HepG2 (cell line): ENCODE measurements around the gene ZNF32. TPM values are rescaled to one million over a fixed set of nuclear protein-coding genes. Genes with fewer than 3 reads are reported as not detected.

Experiments used
- ATAC-seq: fragments of 200-7000 bp; cut with Tn5 transposase; 3 replicates; pipeline ENCODE4 v1.9.1; 2020; ENCODE audit warnings: mild to moderate bottlenecking, moderate library complexity
- BruUV-seq: library from RNA; stranded (reverse); fragments of 400-500 nt; replicated peaks from 2 replicates; lab custom pipeline; 2021; lab: Mats Ljungman, UMichigan
- CTCF ChIA-PET: fragments of 300-600 bp; formaldehyde crosslinking; extraction: SDS; loops from one replicate; lab custom pipeline; 2021; ENCODE audit warnings: low total read pairs, inconsistent platforms, low intra/inter-chr PET ratio; lab: Yijun Ruan, JAX
- POLR2A ChIA-PET: fragments of 350-600 bp; sonication (Branson Sonifier 250); formaldehyde crosslinking; loops from one replicate; lab custom pipeline; 2020; ENCODE audit warnings: antibody characterized with exemption, inconsistent platforms; lab: Yijun Ruan, JAX
- DNase-seq: peaks from one replicate; pipeline ENCODE4 v3.0.0-alpha.2; 2015; ENCODE audit warnings: low spot score
- FAIRE-seq: peaks from 3 replicates; lab custom pipeline; 2011; peaks lifted over from hg19 to GRCh38; lab: Jason Lieb, UNC
- H2AFZ ChIP-seq: one replicate; pipeline ENCODE4 v1.6.1; 2011; ENCODE audit warnings: low read length, inconsistent platforms
- H3K27ac ChIP-seq: fragments of 300-600 bp; 3 replicates; pipeline ENCODE4 v1.8.0; 2011; ENCODE audit warnings: mixed run types, mild to moderate bottlenecking, mixed read lengths, low read length, inconsistent platforms; ENCODE audit not compliant: insufficient read depth; ENCODE audit errors: extremely low read length
- H3K27me3 ChIP-seq, 2 experiments: fragments of 200-600 bp in 1 of 2; 2 replicates in 1 of 2; 3 replicates in 1 of 2; pipeline versions ENCODE4 v1.6.0 to v1.8.0; 2011; ENCODE audit warnings: low read length in 2 of 2, mild to moderate bottlenecking in 2 of 2, moderate library complexity in 2 of 2, inconsistent platforms in 1 of 2; ENCODE audit not compliant: insufficient read depth in 2 of 2, control insufficient read depth in 1 of 2
- H3K36me3 ChIP-seq, 2 experiments: fragments of 200-600 bp in 1 of 2; replicated peaks in 1 of 2; 2 replicates in 1 of 2; 3 replicates in 1 of 2; pipeline versions ENCODE4 v1.5.1 to v1.8.0; 2011; ENCODE audit warnings: low read length in 2 of 2, inconsistent platforms in 1 of 2; ENCODE audit not compliant: insufficient read depth in 2 of 2, control insufficient read depth in 1 of 2
- H3K4me1 ChIP-seq: 2 replicates; pipeline ENCODE4 v1.5.1; 2012; ENCODE audit warnings: low read length, inconsistent platforms; ENCODE audit not compliant: insufficient read depth
- H3K4me2 ChIP-seq: 2 replicates; pipeline ENCODE4 v1.6.0; 2011; ENCODE audit warnings: low read depth, low read length, inconsistent platforms
- H3K4me3 ChIP-seq, 3 experiments: fragments of 200-600 bp in 1 of 3; sonication (generic), shearing (Covaris generic) in 1 of 3; replicated peaks in 1 of 3; 2 replicates each; pipeline ENCODE4 v1.5.1; 2011 to 2016; ENCODE audit warnings: low read length in 3 of 3, inconsistent platforms in 2 of 3, low read depth in 2 of 3, mild to moderate bottlenecking in 2 of 3, control low read depth in 1 of 3, mixed read lengths in 1 of 3; ENCODE audit not compliant: insufficient read depth in 1 of 3
- H3K79me2 ChIP-seq: one replicate; pipeline ENCODE4 v1.6.1; 2011; ENCODE audit warnings: low read length, inconsistent platforms; ENCODE audit not compliant: insufficient read depth
- H3K9ac ChIP-seq: 2 replicates; pipeline ENCODE4 v1.6.0; 2011; ENCODE audit warnings: mild to moderate bottlenecking, low read depth, low read length, inconsistent platforms; ENCODE audit not compliant: insufficient read depth
- H3K9me3 ChIP-seq: 2 replicates; pipeline ENCODE4 v1.5.1; 2012; ENCODE audit warnings: mild to moderate bottlenecking, low read length
- H4K20me1 ChIP-seq: 2 replicates; pipeline ENCODE4 v1.6.0; 2011; ENCODE audit warnings: inconsistent platforms, mild to moderate bottlenecking, low read length, moderate library complexity; ENCODE audit not compliant: insufficient read depth
- BRF2 ChIP-seq: sonication (generic); formaldehyde crosslinking; IDR thresholded peaks from 2 replicates; pipeline ENCODE4 v1.8.1; 2022; ENCODE audit warnings: mild to moderate bottlenecking, missing genetic modification reagents
- CEBPG ChIP-seq: IDR thresholded peaks from 2 replicates; pipeline ENCODE4 v1.6.1; 2016
- ETV6 ChIP-seq: sonication (generic); formaldehyde crosslinking; conservative IDR thresholded peaks from 2 replicates; pipeline ENCODE4 v1.4.0; 2020; ENCODE audit warnings: missing genetic modification reagents
- FOXP4 ChIP-seq: sonication (generic); formaldehyde crosslinking; IDR thresholded peaks from 2 replicates; pipeline ENCODE4 v1.4.0; 2020; ENCODE audit warnings: missing genetic modification reagents
- HNF1A ChIP-seq, 2 experiments: sonication (generic) in 1 of 2; formaldehyde crosslinking in 1 of 2; IDR thresholded peaks; 2 replicates each; pipeline versions ENCODE4 v1.4.0 to v1.6.1; 2016 to 2020; ENCODE audit warnings: borderline replicate concordance in 1 of 2, low read depth in 1 of 2, mild to moderate bottlenecking in 1 of 2, missing genetic modification reagents in 1 of 2
- HOXA5 ChIP-seq: sonication (generic); formaldehyde crosslinking; IDR thresholded peaks from 2 replicates; pipeline ENCODE4 v1.4.0; 2020; ENCODE audit warnings: missing genetic modification reagents
- HOXA7 ChIP-seq: sonication (generic); formaldehyde crosslinking; IDR thresholded peaks from 2 replicates; pipeline ENCODE4 v1.8.1; 2022; ENCODE audit warnings: mild to moderate bottlenecking, missing genetic modification reagents, moderate library complexity
- MTF2 ChIP-seq: sonication (generic); formaldehyde crosslinking; IDR thresholded peaks from 2 replicates; pipeline ENCODE4 v1.5.0; 2020; ENCODE audit warnings: missing genetic modification reagents, borderline replicate concordance
- MYPOP ChIP-seq: sonication (generic); formaldehyde crosslinking; IDR thresholded peaks from 2 replicates; pipeline ENCODE4 v1.8.1; 2023; ENCODE audit warnings: mild to moderate bottlenecking, moderate library complexity, missing genetic modification reagents
- SIX1 ChIP-seq: sonication (generic); formaldehyde crosslinking; IDR thresholded peaks from 2 replicates; pipeline ENCODE4 v1.4.0; 2020; ENCODE audit warnings: missing genetic modification reagents, borderline replicate concordance
- SRSF4 ChIP-seq: fragments of 200-400 bp; formaldehyde crosslinking; IDR thresholded peaks from one replicate; pipeline ENCODE4 v1.6.1; 2018; ENCODE audit warnings: mild to moderate bottlenecking, low read depth, low read length, moderate library complexity; ENCODE audit not compliant: poor library complexity, severe bottlenecking
- ZNF331 ChIP-seq: sonication (generic); formaldehyde crosslinking; IDR thresholded peaks from 2 replicates; pipeline ENCODE4 v1.4.0; 2020; ENCODE audit warnings: missing genetic modification reagents
- ZNF354B ChIP-seq: sonication (generic); formaldehyde crosslinking; IDR thresholded peaks from 2 replicates; pipeline ENCODE4 v1.8.0; 2022; ENCODE audit warnings: mild to moderate bottlenecking, missing genetic modification reagents
- ZNF44 ChIP-seq: sonication (generic); formaldehyde crosslinking; IDR thresholded peaks from 2 replicates; pipeline ENCODE4 v1.5.1; 2020; ENCODE audit warnings: mild to moderate bottlenecking, missing genetic modification reagents
- ZNF530 ChIP-seq: sonication (generic); formaldehyde crosslinking; IDR thresholded peaks from 2 replicates; pipeline ENCODE4 v1.5.0; 2020; ENCODE audit warnings: low read depth, mild to moderate bottlenecking, missing genetic modification reagents
- ZNF569 ChIP-seq: sonication (generic); formaldehyde crosslinking; IDR thresholded peaks from 2 replicates; pipeline ENCODE4 v1.5.0; 2020; ENCODE audit warnings: mild to moderate bottlenecking, missing genetic modification reagents, moderate library complexity, borderline replicate concordance
- ZNF777 ChIP-seq: sonication (generic); formaldehyde crosslinking; IDR thresholded peaks from 2 replicates; pipeline ENCODE4 v1.4.0; 2020; ENCODE audit warnings: missing genetic modification reagents
- ZNF780A ChIP-seq: sonication (generic); formaldehyde crosslinking; IDR thresholded peaks from 2 replicates; pipeline ENCODE4 v1.8.0; 2022; ENCODE audit warnings: mild to moderate bottlenecking, missing genetic modification reagents, moderate library complexity
- WGBS: methylation state at CpG from one replicate; pipeline ENCODE4 v1.1.6; 2017; ENCODE audit warnings: low lambda C conversion rate; 5-methylcytosine and 5-hydroxymethylcytosine counted together
- in situ Hi-C: cut with HindIII; loops from 2 replicates; pipeline ENCODE4 v1.10.0; 2017; ENCODE audit warnings: low pct_unique_long_range_greater_than_20kb; ENCODE audit not compliant: extremely low pct_ligation_motif_present
- intact Hi-C: fragments of 100-400 bp; cut with micrococcal nuclease; formaldehyde crosslinking; loops from one replicate; pipeline ENCODE4 v1.10.0; 2022; ENCODE audit not compliant: unreplicated experiment
- polyA plus RNA-seq, 8 experiments: library from polyadenylated mRNA; depleted of rRNA in 3 of 8; stranded (reverse) in 7 of 8; unstranded in 1 of 8; fragments of >200 nt; fragmentation: Illumina TruSeq in 4 of 8; extraction: Trizol in 4 of 8; gene quantifications; 2 replicates each; pipeline versions ENCODE4 v1.2.1 to v1.2.3, GENCODE V29; 2011 to 2016; ENCODE audit warnings: low read depth in 4 of 8, missing spikeins in 1 of 8, mixed read lengths in 1 of 8; ENCODE audit not compliant: insufficient read depth in 1 of 8
- total RNA-seq, 5 experiments: library from RNA; depleted of rRNA; stranded (reverse); fragments of >200 nt; fragmentation: Illumina TruSeq; extraction: Trizol; gene quantifications; 2 replicates each; pipeline ENCODE4 v1.2.3, GENCODE V29; 2016; ENCODE audit warnings: low read depth in 1 of 5

ZNF32 gene
- total and polyA plus RNA-seq, 2 of the 13 experiments (the other 11 are each of a cell fraction or from before 2014, with no cell fraction given), result 12.5 to 16.9 TPM

GRCh38 chr10:43658227-43658626 is 9.5 kb upstream of the ZNF32 start:
- no TSS peak for BruUV-seq
- no peak for TF ChIP-seq MTF2
- no peak for TF ChIP-seq ZNF44 (CRISPR knock-in tag)
- TF ChIP-seq MYPOP (CRISPR knock-in tag), result no peak
- TF ChIP-seq CEBPG (CRISPR knock-in tag), result no peak
- no peak for TF ChIP-seq FOXP4 (CRISPR knock-in tag)
- no peak for TF ChIP-seq HOXA5 (CRISPR knock-in tag)
- TF ChIP-seq HOXA7 (CRISPR knock-in tag), result no peak
- TF ChIP-seq ZNF530 (CRISPR knock-in tag), result no peak
- TF ChIP-seq BRF2 (CRISPR knock-in tag), result no peak
- TF ChIP-seq SIX1 (CRISPR knock-in tag), result no peak
- no peak for TF ChIP-seq ZNF331 (CRISPR knock-in tag)
- no peak for TF ChIP-seq HNF1A (IDR thresholded peaks at IDR 0.05; ENCODE audit: low read depth)
- TF ChIP-seq HNF1A (CRISPR knock-in tag; IDR thresholded peaks at IDR 0.05; ENCODE audit: borderline replicate concordance), result no peak
- no peak for TF ChIP-seq SRSF4
- TF ChIP-seq ETV6 (CRISPR knock-in tag), result no peak
- TF ChIP-seq ZNF354B (CRISPR knock-in tag), result no peak
- no peak for TF ChIP-seq ZNF569 (CRISPR knock-in tag)
- TF ChIP-seq ZNF777 (CRISPR knock-in tag), result no peak
- TF ChIP-seq ZNF780A (CRISPR knock-in tag), result no peak
- TF ChIP-seq, all 625 proteins: peak for 0
- no peaks in the 10 kb centered on the region for H3K27me3 ChIP-seq
- H3K4me1 ChIP-seq, result peaks cover 8% of the 10 kb centered on the region; the same call in 1 of the 2 replicates
- no peak for FAIRE-seq
- no peak overlapping the region for H2AFZ ChIP-seq
- intact Hi-C loops, result no loop called here
- DNase-seq, result no peak
- H4K20me1 ChIP-seq, result no peaks in the 10 kb centered on the region
- H3K4me3 ChIP-seq, result no peak overlapping the region
- in situ Hi-C loops, result no loop called here
- no peaks in the 10 kb centered on the region for H3K9me3 ChIP-seq
- ChIA-PET CTCF (no interaction called here), POLR2A (no interaction called here)
- no peaks in the 10 kb centered on the region for H3K36me3 ChIP-seq
- no peak overlapping the region for H3K27ac ChIP-seq
- no peaks in the 10 kb centered on the region for H3K79me2 ChIP-seq
- no peak overlapping the region for H3K4me2 ChIP-seq
- no peak for ATAC-seq
- 12% methylated on average over 4 of the region's 8 CpGs for WGBS
- H3K9ac ChIP-seq, result no peak overlapping the region
